K562 (cell line): Measurements from ENCODE around the gene GRHL3. TPM values are rescaled to one million over a fixed set of nuclear protein-coding genes. Genes with fewer than 3 reads are reported as not detected.

Experiments
- ATAC-seq: fragments of 200-7000 bp; cut with Tn5 transposase; 3 replicates; pipeline ENCODE4 v1.9.1; 2020; ENCODE audit warnings: moderate library complexity
- BruUV-seq: library from RNA; stranded (reverse); fragments of 400-500 nt; replicated peaks from 2 replicates; lab custom pipeline; 2021; lab: Mats Ljungman, UMichigan
- CTCF ChIA-PET: fragments of 300-600 bp; formaldehyde crosslinking; extraction: SDS; loops from one replicate; lab custom pipeline; 2021; ENCODE audit warnings: low intra/inter-chr PET ratio; lab: Yijun Ruan, JAX
- POLR2A ChIA-PET: fragments of 300-600, 350-650 bp; sonication (Branson Sonifier 250); formaldehyde crosslinking; extraction: SDS; loops from one replicate; lab custom pipeline; 2021; ENCODE audit warnings: antibody characterized with exemption, inconsistent platforms; lab: Yijun Ruan, JAX
- DNase-seq, 4 experiments: peaks; one replicate each; pipeline versions ENCODE4 v3.0.0 to v3.0.0-alpha.2; 2011 to 2018; ENCODE audit warnings: low spot score in 3 of 4, mixed read lengths in 3 of 4; ENCODE audit errors: extremely low read depth in 1 of 4
- FAIRE-seq: peaks from 2 replicates; lab custom pipeline; 2011; peaks lifted over from hg19 to GRCh38; lab: Jason Lieb, UNC
- H2AFZ ChIP-seq: 2 replicates; pipeline ENCODE4 v1.6.0; 2011; ENCODE audit warnings: low read depth, low read length, control low read depth, inconsistent platforms
- H3K27ac ChIP-seq: fragments of 200-600 bp; 3 replicates; pipeline ENCODE4 v1.8.0; 2011; ENCODE audit warnings: low read depth, mild to moderate bottlenecking, control low read depth, inconsistent platforms, low read length, moderate library complexity, mixed read lengths; ENCODE audit errors: extremely low read depth
- H3K27me3 ChIP-seq, 2 experiments: fragments of 300-600 bp in 1 of 2; 2 replicates in 1 of 2; 3 replicates in 1 of 2; pipeline versions ENCODE4 v1.6.0 to v1.8.0; 2011; ENCODE audit warnings: inconsistent platforms in 2 of 2, low read length in 2 of 2, mild to moderate bottlenecking in 1 of 2, mixed read lengths in 1 of 2, moderate library complexity in 1 of 2; ENCODE audit not compliant: control insufficient read depth in 2 of 2, insufficient read depth in 2 of 2
- H3K36me3 ChIP-seq: fragments of 300-600 bp; 3 replicates; pipeline ENCODE4 v1.8.0; 2011; ENCODE audit warnings: mild to moderate bottlenecking, low read length, inconsistent platforms; ENCODE audit not compliant: control insufficient read depth, insufficient read depth
- H3K4me1 ChIP-seq, 2 experiments: fragments of 200-600 bp in 1 of 2; replicated peaks in 1 of 2; 2 replicates in 1 of 2; 3 replicates in 1 of 2; pipeline versions ENCODE4 v1.5.1 to v1.8.0; 2011; ENCODE audit warnings: inconsistent platforms in 2 of 2, low read length in 2 of 2, mild to moderate bottlenecking in 1 of 2, mixed read lengths in 1 of 2, moderate library complexity in 1 of 2; ENCODE audit not compliant: control insufficient read depth in 2 of 2, insufficient read depth in 2 of 2
- H3K4me2 ChIP-seq: 2 replicates; pipeline ENCODE4 v1.6.1; 2011; ENCODE audit warnings: low read length, control low read depth, inconsistent platforms, mixed read lengths; ENCODE audit not compliant: insufficient read depth
- H3K4me3 ChIP-seq: fragments of 200-600 bp; sonication (generic), shearing (Covaris generic); 2 replicates; pipeline ENCODE4 v1.5.1; 2016; ENCODE audit warnings: control low read depth, inconsistent platforms
- H3K79me2 ChIP-seq: fragments of 200-600 bp; 3 replicates; pipeline ENCODE4 v1.8.0; 2011; ENCODE audit warnings: low read length, inconsistent platforms; ENCODE audit not compliant: control insufficient read depth, insufficient read depth
- H3K9ac ChIP-seq, 2 experiments: 2 replicates each; pipeline versions ENCODE4 v1.6.0 to v1.6.1; 2011; ENCODE audit warnings: low read depth in 2 of 2, low read length in 2 of 2, control low read depth in 1 of 2, inconsistent platforms in 1 of 2, mild to moderate bottlenecking in 1 of 2, mixed read lengths in 1 of 2; ENCODE audit not compliant: insufficient read depth in 1 of 2
- H3K9me1 ChIP-seq: one replicate; pipeline ENCODE4 v1.6.0; 2011; ENCODE audit warnings: inconsistent platforms, mild to moderate bottlenecking, low read length, moderate library complexity; ENCODE audit not compliant: control insufficient read depth, insufficient read depth
- H3K9me3 ChIP-seq: replicated peaks from 2 replicates; pipeline ENCODE4 v1.5.1; 2011; ENCODE audit warnings: low read depth, low read length, inconsistent platforms; ENCODE audit not compliant: control insufficient read depth, insufficient read depth
- H4K20me1 ChIP-seq: replicated peaks from 2 replicates; pipeline ENCODE4 v1.6.1; 2011; ENCODE audit warnings: low read length, inconsistent platforms, mixed read lengths; ENCODE audit not compliant: control insufficient read depth, insufficient read depth
- BRCA1 ChIP-seq, 2 experiments: fragments of 450-650 bp in 1 of 2; sonication (generic) in 1 of 2; formaldehyde crosslinking in 1 of 2; IDR thresholded peaks; 2 replicates each; pipeline versions ENCODE4 v1.5.0 to v1.6.1; 2017 to 2020; ENCODE audit warnings: mild to moderate bottlenecking in 1 of 2, missing genetic modification reagents in 1 of 2
- CEBPB ChIP-seq: fragments of 450-650 bp; IDR thresholded peaks from 2 replicates; pipeline ENCODE4 v1.6.1; 2016; ENCODE audit warnings: missing genetic modification characterization, missing compliant biosample characterization
- CHD4 ChIP-seq: fragments of 200-600 bp; sonication (generic); IDR thresholded peaks from 3 replicates; pipeline ENCODE4 v1.6.1; 2012; ENCODE audit warnings: low read depth, mild to moderate bottlenecking, mixed read lengths, low read length, inconsistent platforms; ENCODE audit not compliant: insufficient read depth, insufficient replicate concordance, poor library complexity, severe bottlenecking
- GATA2 ChIP-seq: sonication (generic); formaldehyde crosslinking; IDR thresholded peaks from 2 replicates; pipeline ENCODE4 v1.4.0; 2020; ENCODE audit warnings: mild to moderate bottlenecking, missing genetic modification reagents
- HDAC8 ChIP-seq: fragments of 450-650 bp; IDR thresholded peaks from 2 replicates; pipeline ENCODE4 v1.6.1; 2016; ENCODE audit warnings: mild to moderate bottlenecking, missing genetic modification characterization, moderate library complexity, missing compliant biosample characterization
- LEF1 ChIP-seq: fragments of 450-650 bp; IDR thresholded peaks from 2 replicates; pipeline ENCODE4 v1.6.1; 2016; ENCODE audit warnings: mild to moderate bottlenecking
- PYGO2 ChIP-seq: fragments of 450-650 bp; IDR thresholded peaks from 2 replicates; pipeline ENCODE4 v1.6.1; 2016; ENCODE audit warnings: mild to moderate bottlenecking, missing genetic modification characterization, moderate library complexity, missing compliant biosample characterization
- RHOXF2B ChIP-seq: fragments of 250-450 bp; sonication (Bioruptor Pico); conservative IDR thresholded peaks from 2 replicates; pipeline ENCODE4 v1.5.1; 2021
- SNRNP70 ChIP-seq: fragments of 200-400 bp; formaldehyde crosslinking; optimal IDR thresholded peaks from 2 replicates; pipeline ENCODE3; 2017; ENCODE audit warnings: low read depth, low read length
- ZNF282 ChIP-seq: sonication (generic); formaldehyde crosslinking; IDR thresholded peaks from 2 replicates; pipeline ENCODE4 v1.8.1; 2023; ENCODE audit warnings: missing genetic modification reagents
- ZNF766 ChIP-seq: fragments of 200-800 bp; sonication (Bioruptor generic); conservative IDR thresholded peaks from 2 replicates; pipeline ENCODE4 v1.6.1; 2016; ENCODE audit warnings: missing genetic modification characterization, missing compliant biosample characterization
- ZNF830 ChIP-seq: fragments of 250-450 bp; sonication (Bioruptor Pico); IDR thresholded peaks from 2 replicates; pipeline ENCODE4 v1.5.0; 2021; ENCODE audit warnings: mild to moderate bottlenecking
- WGBS: fragments of 100-300 bp; shearing (Covaris generic); methylation state at CpG from one replicate; pipeline ENCODE4 v1.1.6; 2016; ENCODE audit warnings: low coverage, mixed read lengths; ENCODE audit not compliant: insufficient coverage; ENCODE audit errors: missing lambda C conversion rate; 5-methylcytosine and 5-hydroxymethylcytosine counted together
- in situ Hi-C: fragments of 300-500 bp; cut with MboI; formaldehyde crosslinking; loops from 4 replicates; pipeline ENCODE4 v1.15.0; 2018; ENCODE audit warnings: inconsistent platforms, mixed read lengths
- intact Hi-C: fragments of 100-400 bp; cut with micrococcal nuclease; formaldehyde crosslinking; loops from 2 replicates; pipeline ENCODE4 v1.14.2; 2022
- polyA plus RNA-seq, 8 experiments: library from polyadenylated mRNA; depleted of rRNA in 4 of 8; stranded (reverse) in 5 of 8; unstranded in 3 of 8; fragments of >200 nt; fragmentation: Nextera tagmentation in 2 of 8; fragmentation: Illumina TruSeq in 1 of 8; extraction: Ambion mirVana in 2 of 8; extraction: Trizol in 1 of 8; gene quantifications; 2 replicates each; pipeline versions ENCODE4 v1.2.1 to v1.2.3, GENCODE V29; 2011 to 2014; ENCODE audit warnings: inconsistent platforms in 1 of 8, missing spikeins in 1 of 8
- total RNA-seq, 7 experiments: library from RNA; depleted of rRNA in 6 of 7; stranded (reverse); fragments of >200 nt in 6 of 7; fragmentation: Illumina TruSeq in 2 of 7; extraction: Trizol in 2 of 7; gene quantifications; 2 replicates each; pipeline versions ENCODE4 v1.2.1 to v1.2.3, GENCODE V29; 2011 to 2021; ENCODE audit warnings: low replicate concordance in 1 of 7
- TF ChIP-seq, protein P1 (sequence below): fragments of 450-650 bp; IDR thresholded peaks from 2 replicates; pipeline ENCODE4 v1.6.1; 2016; ENCODE audit warnings: low read depth
- TF ChIP-seq, protein P2 (sequence below): fragments of 250-450 bp; sonication (Bioruptor Pico); IDR thresholded peaks from 2 replicates; pipeline ENCODE4 v1.8.0; 2021; ENCODE audit warnings: borderline replicate concordance, mild to moderate bottlenecking, moderate library complexity; ENCODE audit not compliant: poor library complexity, severe bottlenecking

Gene GRHL3
- total and polyA plus RNA-seq, 9 of the 15 experiments (the other 6 are each of a cell fraction or from before 2014, with no cell fraction given): 0.01 to 0.04 TPM; not detected in 7

DNA sequence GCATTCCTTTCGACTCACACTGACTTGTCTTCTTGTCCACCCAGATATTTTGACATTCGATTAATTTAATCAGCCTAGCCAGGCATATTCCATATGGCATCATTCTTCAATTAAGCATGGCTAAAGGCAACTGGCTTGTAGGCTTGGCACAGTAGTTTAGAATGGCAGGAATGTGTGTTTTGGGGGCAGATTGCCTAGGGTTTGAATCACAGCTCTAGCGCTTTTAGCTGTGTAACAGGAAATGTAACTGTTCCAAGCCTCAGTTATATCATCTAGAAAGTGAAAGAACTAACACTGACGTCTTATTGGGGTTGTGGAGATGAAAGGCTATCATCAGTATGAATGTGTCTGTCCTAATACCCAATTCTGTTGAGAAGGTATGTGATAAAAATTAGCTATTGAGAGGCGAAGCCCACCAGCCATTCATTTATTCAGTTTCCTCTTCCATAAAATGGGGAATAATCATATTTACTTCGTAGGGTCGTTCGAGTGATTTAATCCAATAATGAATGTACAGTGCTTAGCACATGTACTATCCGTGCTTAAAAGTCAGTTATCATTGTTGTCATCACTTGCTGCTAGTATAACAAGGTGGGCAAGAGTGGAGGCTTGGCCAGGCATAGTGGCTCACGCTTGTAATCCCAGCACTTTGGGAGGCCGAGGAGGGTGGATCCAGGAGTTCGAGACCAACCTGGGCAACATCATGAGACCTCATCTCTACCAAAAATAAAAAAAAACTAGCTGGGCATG is 41.6 kb upstream of the GRHL3 start:
- CTCF ChIA-PET: no interaction called here
- WGBS: 2% methylated on average over 12 of the region's 12 CpGs
- Histone ChIP-seq H3K9me3 (no peaks in the 10 kb centered on the region), H3K27me3 (peaks cover 12 to 24% of the 10 kb centered on the region in 2 experiments), H3K4me2 (no peak overlapping the region), H3K4me3 (no peak overlapping the region), H3K4me1 (no peaks in the 10 kb centered on the region; a peak in 2 of 5 replicates), H4K20me1 (no peaks in the 10 kb centered on the region), H3K36me3 (no peaks in the 10 kb centered on the region), H3K9ac (no peak overlapping the region), H3K27ac (no peak overlapping the region), H2AFZ (no peak overlapping the region), H3K79me2 (no peaks in the 10 kb centered on the region), H3K9me1 (no peaks in the 10 kb centered on the region)
- in situ Hi-C loops: no loop called here
- BruUV-seq: no TSS peak
- POLR2A ChIA-PET: interaction anchor here (0.7 to 1.5 kb wide), 6 partner anchors 12 to 28 kb away, joined by 3 to 4 read pairs (median 4); no protein-coding TSS in a partner anchor
- ATAC-seq (no peak), DNase-seq (no peak), FAIRE-seq (no peak)
- intact Hi-C loops: no loop called here
- TF ChIP-seq CHD4 (no peak), ZNF766 (no peak), CEBPB (tag) (no peak), ZNF830 (CRISPR knock-in tag) (no peak), SNRNP70 (no peak), HDAC8 (tag) (no peak), ZNF282 (CRISPR knock-in tag) (no peak), GATA2 (no peak), BRCA1 (IDR thresholded peaks at IDR 0.05) (no peak), BRCA1 (CRISPR knock-in tag; IDR thresholded peaks at IDR 0.05) (no peak), RHOXF2B (CRISPR knock-in tag) (no peak), PYGO2 (tag) (no peak), LEF1 (no peak)
- TF ChIP-seq, protein P1, sequence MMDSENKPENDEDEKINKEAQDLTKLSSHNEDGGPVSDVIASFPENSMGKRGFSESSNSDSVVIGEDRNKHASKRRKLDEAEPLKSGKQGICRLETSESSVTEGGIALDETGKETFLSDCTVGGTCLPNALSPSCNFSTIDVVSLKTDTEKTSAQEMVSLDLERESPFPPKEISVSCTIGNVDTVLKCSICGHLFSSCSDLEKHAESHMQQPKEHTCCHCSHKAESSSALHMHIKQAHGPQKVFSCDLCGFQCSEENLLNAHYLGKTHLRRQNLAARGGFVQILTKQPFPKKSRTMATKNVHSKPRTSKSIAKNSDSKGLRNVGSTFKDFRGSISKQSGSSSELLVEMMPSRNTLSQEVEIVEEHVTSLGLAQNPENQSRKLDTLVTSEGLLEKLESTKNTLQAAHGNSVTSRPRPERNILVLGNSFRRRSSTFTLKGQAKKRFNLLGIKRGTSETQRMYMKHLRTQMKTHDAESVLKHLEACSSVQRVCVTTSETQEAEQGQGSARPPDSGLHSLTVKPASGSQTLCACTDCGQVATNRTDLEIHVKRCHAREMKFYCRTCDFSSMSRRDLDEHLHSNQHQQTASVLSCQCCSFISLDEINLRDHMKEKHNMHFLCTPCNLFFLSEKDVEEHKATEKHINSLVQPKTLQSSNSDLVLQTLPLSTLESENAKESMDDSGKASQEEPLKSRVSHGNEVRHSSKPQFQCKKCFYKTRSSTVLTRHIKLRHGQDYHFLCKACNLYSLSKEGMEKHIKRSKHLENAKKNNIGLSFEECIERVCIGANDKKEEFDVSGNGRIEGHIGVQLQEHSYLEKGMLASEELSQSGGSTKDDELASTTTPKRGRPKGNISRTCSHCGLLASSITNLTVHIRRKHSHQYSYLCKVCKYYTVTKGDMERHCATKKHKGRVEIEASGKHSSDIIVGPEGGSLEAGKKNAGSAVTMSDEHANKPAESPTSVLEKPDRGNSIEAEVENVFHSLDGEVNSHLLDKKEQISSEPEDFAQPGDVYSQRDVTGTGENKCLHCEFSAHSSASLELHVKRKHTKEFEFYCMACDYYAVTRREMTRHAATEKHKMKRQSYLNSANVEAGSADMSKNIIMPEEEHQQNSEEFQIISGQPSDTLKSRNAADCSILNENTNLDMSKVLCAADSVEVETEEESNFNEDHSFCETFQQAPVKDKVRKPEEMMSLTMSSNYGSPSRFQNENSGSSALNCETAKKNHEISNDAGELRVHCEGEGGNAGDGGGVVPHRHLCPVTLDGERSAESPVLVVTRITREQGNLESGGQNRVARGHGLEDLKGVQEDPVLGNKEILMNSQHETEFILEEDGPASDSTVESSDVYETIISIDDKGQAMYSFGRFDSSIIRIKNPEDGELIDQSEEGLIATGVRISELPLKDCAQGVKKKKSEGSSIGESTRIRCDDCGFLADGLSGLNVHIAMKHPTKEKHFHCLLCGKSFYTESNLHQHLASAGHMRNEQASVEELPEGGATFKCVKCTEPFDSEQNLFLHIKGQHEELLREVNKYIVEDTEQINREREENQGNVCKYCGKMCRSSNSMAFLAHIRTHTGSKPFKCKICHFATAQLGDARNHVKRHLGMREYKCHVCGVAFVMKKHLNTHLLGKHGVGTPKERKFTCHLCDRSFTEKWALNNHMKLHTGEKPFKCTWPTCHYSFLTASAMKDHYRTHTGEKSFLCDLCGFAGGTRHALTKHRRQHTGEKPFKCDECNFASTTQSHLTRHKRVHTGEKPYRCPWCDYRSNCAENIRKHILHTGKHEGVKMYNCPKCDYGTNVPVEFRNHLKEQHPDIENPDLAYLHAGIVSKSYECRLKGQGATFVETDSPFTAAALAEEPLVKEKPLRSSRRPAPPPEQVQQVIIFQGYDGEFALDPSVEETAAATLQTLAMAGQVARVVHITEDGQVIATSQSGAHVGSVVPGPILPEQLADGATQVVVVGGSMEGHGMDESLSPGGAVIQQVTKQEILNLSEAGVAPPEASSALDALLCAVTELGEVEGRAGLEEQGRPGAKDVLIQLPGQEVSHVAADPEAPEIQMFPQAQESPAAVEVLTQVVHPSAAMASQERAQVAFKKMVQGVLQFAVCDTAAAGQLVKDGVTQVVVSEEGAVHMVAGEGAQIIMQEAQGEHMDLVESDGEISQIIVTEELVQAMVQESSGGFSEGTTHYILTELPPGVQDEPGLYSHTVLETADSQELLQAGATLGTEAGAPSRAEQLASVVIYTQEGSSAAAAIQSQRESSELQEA: no peak
- TF ChIP-seq, protein P2, sequence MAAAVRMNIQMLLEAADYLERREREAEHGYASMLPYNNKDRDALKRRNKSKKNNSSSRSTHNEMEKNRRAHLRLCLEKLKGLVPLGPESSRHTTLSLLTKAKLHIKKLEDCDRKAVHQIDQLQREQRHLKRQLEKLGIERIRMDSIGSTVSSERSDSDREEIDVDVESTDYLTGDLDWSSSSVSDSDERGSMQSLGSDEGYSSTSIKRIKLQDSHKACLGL: no peak
